Measurements from ENCODE around the gene ACR. TPM values are rescaled to one million over a fixed set of nuclear protein-coding genes. Genes with fewer than 3 reads are reported as not detected.

Gene ACR
- total and polyA plus RNA-seq, 4 donors: 0.07 to 0.17 (median 0.12) TPM

- TF ChIP-seq FOXA2 (IDR thresholded peaks at IDR 0.05) (no peak), JUND (IDR thresholded peaks at IDR 0.05) (no peak)
- H3K4me3 ChIP-seq (ENCODE audit: low read depth in 1 of 3, low read length in 3 of 3): no peak overlapping the region
- no peak overlapping the region for H3K27ac ChIP-seq (ENCODE audit: low read depth in 1 of 2, low read length in 2 of 2)
- 65% methylated on average over 40 of the region's 40 CpGs for WGBS
- H3K4me1 ChIP-seq (ENCODE audit: control insufficient read depth in 4 of 4, insufficient read depth in 4 of 4, low read length in 3 of 4): peaks cover 0 to 3% (median 0%) of the 10 kb centered on the region in 4 donors
- peaks cover 0 to 23% (median 11%) of the 10 kb centered on the region in 4 donors for H3K36me3 ChIP-seq (ENCODE audit: control insufficient read depth in 4 of 4, insufficient read depth in 3 of 4, low read depth in 1 of 4, low read length in 3 of 4)
- H3K9ac ChIP-seq (ENCODE audit: low read depth in 1 of 2, low read length in 2 of 2): no peak overlapping the region
- no peaks in the 10 kb centered on the region for H3K27me3 ChIP-seq (ENCODE audit: control insufficient read depth in 4 of 4, insufficient read depth in 4 of 4, low read length in 3 of 4)
- DNase-seq (ENCODE audit: low spot score): no peak
- H3K9me3 ChIP-seq (ENCODE audit: control insufficient read depth in 4 of 4, low read length in 3 of 4): no peaks in the 10 kb centered on the region
These were observed 18.1 kb upstream of the ACR start for GRCh38 chr22:50719814-50720300.

- H3K36me3 ChIP-seq (ENCODE audit: control insufficient read depth in 4 of 4, insufficient read depth in 3 of 4, low read depth in 1 of 4, low read length in 3 of 4): peaks cover 2 to 23% (median 14%) of the 10 kb centered on the region in 4 donors
- H3K27ac ChIP-seq (ENCODE audit: low read depth in 1 of 2, low read length in 2 of 2): no peak overlapping the region
- TF ChIP-seq CTCF (IDR thresholded peaks at IDR 0.05; ENCODE audit: low read depth, low read length, missing input control) (no peak), ATF3 (IDR thresholded peaks at IDR 0.05) (no peak), HNF4G (IDR thresholded peaks at IDR 0.05) (no peak), ZBTB33 (IDR thresholded peaks at IDR 0.05) (no peak), MAX (IDR thresholded peaks at IDR 0.05) (no peak), NR2F2 (IDR thresholded peaks at IDR 0.05) (no peak), FOXA1 (IDR thresholded peaks at IDR 0.05) (no peak), HNF4A (conservative IDR thresholded peaks at IDR 0.05) (no peak)
- no peak for DNase-seq (ENCODE audit: low spot score)
- H3K9ac ChIP-seq (ENCODE audit: low read depth in 1 of 2, low read length in 2 of 2): no peak overlapping the region
- no peaks in the 10 kb centered on the region for H3K4me1 ChIP-seq (ENCODE audit: control insufficient read depth in 4 of 4, insufficient read depth in 4 of 4, low read length in 3 of 4)
- no peaks in the 10 kb centered on the region for H3K9me3 ChIP-seq (ENCODE audit: control insufficient read depth in 4 of 4, low read length in 3 of 4)
- H3K4me3 ChIP-seq (ENCODE audit: low read depth in 1 of 3, low read length in 3 of 3): no peak overlapping the region
- no peaks in the 10 kb centered on the region for H3K27me3 ChIP-seq (ENCODE audit: control insufficient read depth in 4 of 4, insufficient read depth in 4 of 4, low read length in 3 of 4)
- 71% methylated on average over 132 of the region's 132 CpGs for WGBS
These were observed 17.4 kb upstream of the ACR start for GRCh38 chr22:50720301-50721256.

GRCh38 chr22:50721257-50721844, 16.7 kb upstream of the ACR start:
- Histone ChIP-seq H3K4me3 (ENCODE audit: low read depth in 1 of 3, low read length in 3 of 3) (no peak overlapping the region), H3K9ac (ENCODE audit: low read depth in 1 of 2, low read length in 2 of 2) (no peak overlapping the region), H3K27me3 (ENCODE audit: control insufficient read depth in 4 of 4, insufficient read depth in 4 of 4, low read length in 3 of 4) (no peaks in the 10 kb centered on the region), H3K27ac (ENCODE audit: low read depth in 1 of 2, low read length in 2 of 2) (no peak overlapping the region), H3K9me3 (ENCODE audit: control insufficient read depth in 4 of 4, low read length in 3 of 4) (no peaks in the 10 kb centered on the region), H3K4me1 (ENCODE audit: control insufficient read depth in 4 of 4, insufficient read depth in 4 of 4, low read length in 3 of 4) (peaks cover 0 to under 1% (median 0%) of the 10 kb centered on the region in 4 donors), H3K36me3 (ENCODE audit: control insufficient read depth in 4 of 4, insufficient read depth in 3 of 4, low read depth in 1 of 4, low read length in 3 of 4) (peaks cover 2 to 31% (median 18%) of the 10 kb centered on the region in 4 donors)
- DNase-seq (ENCODE audit: low spot score): no peak
- WGBS: 89% methylated on average over 32 of the region's 32 CpGs
- TF ChIP-seq FOXA2 (IDR thresholded peaks at IDR 0.05): no peak
- TF ChIP-seq NR2F2 (IDR thresholded peaks at IDR 0.05): no peak
- no peak for TF ChIP-seq ATF3 (IDR thresholded peaks at IDR 0.05)
- TF ChIP-seq RAD21 (IDR thresholded peaks at IDR 0.05): no peak
- no peak for TF ChIP-seq MAX (IDR thresholded peaks at IDR 0.05)
- TF ChIP-seq EGR1 (IDR thresholded peaks at IDR 0.05; ENCODE audit: low read depth in 2 of 2): no peak

Data from liver (tissue), 9 donors.